LNCaP clone FGC (cell line): ENCODE data around the gene MCHR1.
"Not testable (repeated sequence)": the region's sequence is repeated elsewhere in the genome, so short reads cannot be mapped to it uniquely, and the experiment has no call there.

Experiments used
- DNase-seq: peaks from one replicate; pipeline ENCODE4 v3.0.0-alpha.2; 2011; ENCODE audit warnings: low read depth
- H3K4me3 ChIP-seq: 2 replicates; pipeline ENCODE4 v1.5.1; 2011; ENCODE audit warnings: mild to moderate bottlenecking, low read depth, low read length, control low read depth
- CTCF ChIP-seq: IDR thresholded peaks from 2 replicates; pipeline ENCODE4 v1.5.1; 2012; ENCODE audit warnings: mild to moderate bottlenecking; ENCODE audit not compliant: control insufficient read depth, insufficient read depth; ENCODE audit errors: extremely low read depth

MCHR1 gene

GRCh38 chr22:40671369-40671768 lies 7.9 kb upstream of the MCHR1 start:
- DNase-seq = no peak
- H3K4me3 ChIP-seq = no peak overlapping the region
- no peak for TF ChIP-seq CTCF

GRCh38 chr22:40671796-40672360 lies 7.4 kb upstream of the MCHR1 start:
- no peak overlapping the region for H3K4me3 ChIP-seq
- no peak for DNase-seq
- TF ChIP-seq CTCF = no peak

GRCh38 chr22:40673017-40673416 lies 6.3 kb upstream of the MCHR1 start:
- TF ChIP-seq CTCF = no peak
- no peak overlapping the region for H3K4me3 ChIP-seq

GRCh38 chr22:40674274-40674673 lies 5.0 kb upstream of the MCHR1 start:
- DNase-seq = no peak
- no peak overlapping the region for H3K4me3 ChIP-seq
- TF ChIP-seq CTCF = no peak

More at GRCh38 chr22:40673017-40673416, 6.3 kb upstream of the MCHR1 start:
- no peak for DNase-seq

- not testable (repeated sequence) for H3K4me3 ChIP-seq, DNase-seq
Observed at GRCh38 chr22:40676166-40676565, 3.1 kb upstream of the MCHR1 start.

GRCh38 chr22:40676644-40677043 lies 2.6 kb upstream of the MCHR1 start:
- no peak for TF ChIP-seq CTCF
- no peak for DNase-seq
- H3K4me3 ChIP-seq = no peak overlapping the region

- no peak for DNase-seq
- TF ChIP-seq CTCF = no peak
- no peak overlapping the region for H3K4me3 ChIP-seq
Observed at GRCh38 chr22:40678493-40679248, 613 bp upstream of the MCHR1 start.
